ENCODE results near the gene AUTS2.

AUTS2 gene

DNA sequence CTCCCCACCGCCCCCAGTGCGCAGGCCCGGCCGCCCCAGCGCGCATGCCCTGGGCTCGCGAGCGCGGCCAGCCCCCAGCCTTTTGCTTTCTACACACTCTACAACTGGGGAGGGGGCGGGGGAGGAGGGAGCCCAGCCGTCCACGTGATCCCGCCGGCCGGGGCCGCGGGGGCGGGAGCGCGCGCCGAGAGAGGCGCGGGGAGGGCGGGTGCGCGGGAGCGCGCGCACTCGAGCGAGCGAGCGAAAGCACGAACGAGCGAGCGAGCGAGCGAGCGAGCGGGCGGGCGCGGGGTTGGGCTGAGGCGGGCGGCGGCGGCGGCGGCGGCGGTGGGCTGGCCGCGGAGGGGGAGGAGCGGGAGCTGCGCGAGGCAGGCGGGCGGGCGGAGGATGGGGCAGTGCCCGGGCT, at the start of gene AUTS2:
Gene AUTS2, plus strand, starts transcription at position 395 of the 406 bp plus-strand sequence. CDS start 1,179 bp downstream, outside the sequence.
- peak; percentile 67 for DNase-seq (ENCODE audit: low spot score)

DNA sequence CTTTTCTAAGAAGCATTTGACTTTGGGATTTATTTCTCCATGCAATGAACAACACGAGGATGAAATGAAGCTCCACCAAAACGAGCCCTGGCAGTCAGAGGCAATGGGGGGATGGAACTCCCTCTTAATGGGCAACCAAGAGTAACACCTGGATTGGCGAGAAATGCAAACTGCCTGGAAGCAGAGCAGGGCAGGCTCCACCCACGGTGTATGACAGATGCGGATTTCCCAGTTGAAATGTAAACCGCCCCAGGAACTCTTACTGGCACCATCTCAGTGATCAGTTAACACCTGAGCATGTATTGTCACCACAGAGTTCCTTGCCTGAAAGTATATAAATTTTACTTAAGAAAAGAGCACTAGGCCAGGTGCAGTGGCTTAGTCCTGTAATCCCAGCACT, 47.3 kb upstream of the AUTS2 start:
- DNase-seq (ENCODE audit: low spot score) = no peak

DNA sequence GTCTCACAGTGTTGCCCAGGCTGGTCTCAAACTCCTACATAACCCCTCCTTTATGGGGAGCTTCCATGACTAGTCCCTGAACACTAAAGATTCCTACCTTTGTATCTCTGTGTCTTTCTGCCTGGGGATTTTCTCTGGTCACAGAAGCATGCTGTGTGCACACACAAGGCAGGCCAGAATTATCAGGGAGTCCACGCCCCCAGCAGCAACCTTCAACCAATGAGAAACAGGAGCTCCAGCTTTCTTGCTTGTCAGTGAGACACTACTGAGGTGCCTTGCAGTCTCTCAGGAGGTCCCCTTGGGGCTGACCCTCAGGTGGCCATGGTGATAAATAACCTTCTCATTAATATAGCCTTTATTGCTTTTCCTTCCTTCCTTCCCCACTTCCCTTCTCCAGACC, 45.1 kb upstream of the AUTS2 start:
- DNase-seq (ENCODE audit: low spot score) = no peak

DNA sequence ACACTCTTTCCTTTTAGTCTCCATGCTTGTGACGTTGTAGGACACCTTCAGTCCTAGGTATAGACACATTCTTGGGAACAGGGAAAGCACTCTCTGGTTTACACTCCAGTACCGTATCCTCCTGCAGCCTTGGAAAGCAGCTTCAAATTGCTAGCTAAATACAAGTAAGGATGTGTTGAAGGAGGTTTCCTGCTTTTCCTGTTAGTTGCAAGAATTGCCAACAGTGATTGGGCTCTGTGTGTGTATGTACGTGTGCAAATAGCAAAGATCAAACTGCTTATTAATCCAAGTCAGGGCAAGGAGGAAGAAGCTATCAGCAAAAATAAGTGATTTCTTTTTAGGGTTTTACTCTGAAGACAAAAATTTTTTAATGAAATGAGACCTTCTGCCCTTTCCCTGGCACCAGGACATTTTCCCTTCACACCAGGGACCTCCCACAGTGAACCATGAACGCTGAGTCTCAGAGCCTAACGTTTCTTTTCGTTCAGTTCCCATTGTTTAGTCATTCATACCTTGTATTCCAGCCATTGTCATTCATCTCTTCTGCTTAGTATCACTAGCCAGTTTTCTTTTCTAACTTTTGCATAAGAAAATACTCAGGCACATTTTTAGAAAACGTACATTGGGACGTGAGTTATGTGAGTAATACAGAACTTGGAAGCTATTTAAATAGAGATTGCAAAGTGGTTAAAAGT, 36.9 kb upstream of the AUTS2 start:
- DNase-seq (ENCODE audit: low spot score) = no peak

DNA sequence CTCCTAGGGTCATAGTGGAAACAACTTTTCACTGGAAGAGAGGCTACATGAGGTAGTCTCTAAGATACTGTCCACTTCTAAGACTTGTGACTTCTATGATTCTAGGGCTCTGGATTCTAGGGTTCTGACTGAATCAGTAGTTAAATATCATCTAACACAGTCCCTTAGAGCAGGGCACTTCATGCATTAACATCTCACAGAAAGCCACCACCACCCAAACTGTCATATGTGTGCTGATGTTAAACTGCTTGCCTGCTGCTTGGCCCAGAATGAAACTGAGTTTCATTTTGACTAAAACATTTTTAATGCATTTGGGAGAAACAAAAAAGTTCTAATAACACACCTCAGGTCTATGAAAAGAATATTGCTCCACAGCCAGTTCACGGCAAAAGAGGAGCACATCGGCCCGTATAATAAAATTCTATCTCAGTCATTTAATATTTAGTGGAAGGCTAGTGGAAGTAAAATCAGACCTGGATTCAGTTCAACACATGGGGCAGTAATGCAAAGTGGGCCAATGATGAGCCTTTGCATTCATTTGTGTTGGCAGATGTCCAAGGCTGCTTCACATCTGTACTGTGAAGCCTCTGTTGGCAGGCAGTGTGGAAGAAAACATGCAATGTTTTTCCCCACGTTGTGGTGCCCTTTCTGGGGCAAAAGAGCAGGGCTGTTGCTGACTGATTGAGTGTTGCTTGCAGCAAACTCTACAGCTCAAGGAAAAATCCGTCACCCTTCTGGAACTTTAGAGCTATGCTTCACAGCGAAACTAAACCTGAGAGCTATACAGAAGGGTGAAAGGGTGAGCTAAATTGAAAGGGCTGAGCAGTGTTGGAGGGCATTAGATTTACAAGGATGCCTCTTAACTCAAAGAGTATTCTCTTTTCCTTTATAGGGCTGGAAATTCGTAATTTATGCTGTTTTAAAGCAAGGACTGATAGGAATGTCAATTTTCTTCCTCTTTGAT, 33.5 kb upstream of the AUTS2 start:
- DNase-seq (ENCODE audit: low spot score) = no peak

DNA sequence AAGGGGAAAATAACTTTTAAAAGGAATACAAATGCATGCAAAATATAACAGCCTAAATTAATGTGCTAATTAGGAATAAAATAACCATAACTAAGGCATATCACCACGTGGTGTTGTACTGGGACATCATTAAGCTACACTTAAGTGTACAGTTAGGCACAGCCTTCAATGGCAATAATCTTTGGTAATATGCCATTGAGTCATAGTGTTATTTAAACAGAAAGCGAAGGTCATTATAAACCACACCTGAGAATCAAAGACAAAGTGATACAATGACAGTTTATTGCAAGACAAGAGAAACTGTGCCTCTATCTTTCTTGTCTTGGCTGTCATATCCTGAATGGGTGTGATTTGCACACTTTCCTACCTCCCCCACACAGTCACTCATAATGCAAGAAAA, 30.5 kb upstream of the AUTS2 start:
- DNase-seq (ENCODE audit: low spot score) = no peak

DNA sequence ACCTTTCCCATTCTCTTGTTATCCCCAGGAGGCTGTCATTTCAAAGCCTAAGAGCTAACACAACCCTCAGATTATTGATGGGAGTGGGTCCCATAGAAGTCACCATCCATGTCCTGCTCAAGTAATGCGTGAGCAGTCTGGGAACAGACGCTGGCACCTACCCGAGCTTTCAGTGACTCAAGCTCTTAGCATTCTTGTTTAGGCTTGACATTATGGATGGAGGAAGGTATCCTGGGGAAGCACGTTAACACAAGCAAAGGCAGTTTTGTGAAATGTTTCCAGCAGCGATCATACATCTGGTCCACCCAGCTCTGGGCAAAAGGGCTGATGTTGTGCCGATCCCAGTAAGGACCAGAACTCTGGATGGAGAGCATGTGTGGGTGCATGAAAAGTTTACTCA, 30.0 kb upstream of the AUTS2 start:
- no peak for DNase-seq (ENCODE audit: low spot score)

DNA sequence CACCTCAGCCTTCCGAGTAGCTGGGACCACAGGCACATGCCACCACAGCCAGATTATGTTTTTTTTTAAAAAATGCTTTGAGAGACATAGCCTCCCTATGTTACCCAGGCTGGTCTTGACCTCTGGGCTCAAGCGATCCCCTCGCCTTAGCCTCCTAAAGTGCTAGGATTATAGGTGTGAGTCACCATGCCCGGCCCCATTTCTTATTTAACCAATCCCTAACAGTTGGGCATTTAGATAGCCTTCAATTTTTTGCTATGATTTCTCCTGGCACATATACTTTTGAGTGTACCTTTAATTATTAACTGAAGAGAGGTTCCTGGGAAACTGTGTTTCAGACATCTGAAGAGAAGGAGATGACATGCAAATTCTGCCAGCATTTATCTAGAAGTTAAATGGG, 22.6 kb upstream of the AUTS2 start:
- DNase-seq (ENCODE audit: low spot score) = no peak

DNA sequence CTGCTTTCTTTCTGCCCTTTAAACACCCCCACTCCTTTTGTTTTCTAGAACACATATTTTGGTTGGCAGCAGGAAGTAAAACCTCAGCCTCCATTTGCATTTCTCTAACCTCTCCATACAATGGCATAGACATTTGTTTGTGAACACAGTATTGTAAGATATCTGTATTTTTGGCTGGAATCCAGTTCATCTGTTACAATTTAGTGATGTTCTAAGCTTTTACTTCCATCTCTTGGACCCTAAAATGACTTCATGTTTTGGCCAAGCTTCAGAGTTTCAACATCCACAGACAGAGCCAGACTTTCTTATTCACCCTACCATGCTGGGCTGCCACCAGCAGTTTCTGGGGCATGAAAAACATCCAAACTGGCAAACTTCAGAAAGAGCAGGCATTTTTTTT, 21.1 kb upstream of the AUTS2 start:
- no peak for DNase-seq (ENCODE audit: low spot score)

DNA sequence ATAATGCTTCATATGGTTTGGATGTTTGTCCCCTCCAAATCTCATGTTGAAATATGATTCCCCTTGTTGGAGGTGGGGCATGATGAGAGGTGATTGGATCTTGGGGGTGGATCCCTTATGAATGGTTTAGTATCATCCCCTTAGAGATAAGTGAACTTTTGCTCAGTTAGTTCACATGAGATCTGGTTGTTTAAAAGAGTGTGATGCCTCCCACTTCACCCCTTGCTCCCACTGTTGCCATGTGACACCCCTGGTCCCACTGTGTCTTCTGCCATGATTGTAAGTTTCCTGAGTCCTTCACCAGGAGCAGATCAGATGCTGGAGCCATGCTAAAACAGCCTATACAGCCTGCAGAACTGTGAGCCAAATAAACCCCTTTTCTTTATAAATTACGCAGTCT, 13.1 kb upstream of the AUTS2 start:
- no peak for DNase-seq (ENCODE audit: low spot score)

DNA sequence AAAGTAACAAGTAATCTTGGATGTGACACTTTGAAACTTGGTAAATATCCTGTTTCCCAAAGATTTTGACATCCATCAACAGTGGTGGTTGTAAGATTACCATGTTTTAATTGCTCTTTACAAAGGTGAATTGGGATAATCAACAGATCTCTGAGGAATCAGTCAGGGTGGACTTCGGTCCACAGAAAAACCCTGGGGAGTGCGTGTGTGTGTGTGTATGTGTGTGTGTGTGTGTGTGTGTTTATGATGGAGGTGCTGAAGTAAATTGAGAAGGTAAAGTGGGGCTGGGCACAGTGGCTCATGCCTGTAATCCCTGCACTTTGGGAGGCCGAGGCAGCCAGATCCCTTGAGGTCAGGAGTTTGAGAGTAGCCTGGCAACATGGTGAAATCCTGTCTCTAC, 12.0 kb upstream of the AUTS2 start:
- DNase-seq (ENCODE audit: low spot score) = no peak

DNA sequence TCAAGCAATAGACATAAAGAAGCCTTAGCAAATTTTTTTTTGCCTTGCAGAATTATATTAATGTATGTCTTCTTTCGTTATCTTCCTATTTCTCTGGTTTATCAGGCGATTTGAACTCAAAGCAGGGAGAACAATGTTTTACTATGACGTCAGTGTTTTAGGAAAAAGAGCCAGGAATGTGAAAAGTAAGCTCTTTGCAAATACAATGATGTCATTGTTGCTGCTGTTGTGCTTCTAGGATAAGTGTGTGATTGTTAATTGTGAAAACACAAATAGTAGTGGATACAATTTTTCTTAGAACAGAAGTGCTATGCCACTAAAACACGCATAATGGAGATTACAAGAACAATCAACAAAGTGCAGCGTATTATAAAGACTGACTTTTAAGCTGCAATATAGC, 9.5 kb upstream of the AUTS2 start:
- no peak for DNase-seq (ENCODE audit: low spot score)

DNA sequence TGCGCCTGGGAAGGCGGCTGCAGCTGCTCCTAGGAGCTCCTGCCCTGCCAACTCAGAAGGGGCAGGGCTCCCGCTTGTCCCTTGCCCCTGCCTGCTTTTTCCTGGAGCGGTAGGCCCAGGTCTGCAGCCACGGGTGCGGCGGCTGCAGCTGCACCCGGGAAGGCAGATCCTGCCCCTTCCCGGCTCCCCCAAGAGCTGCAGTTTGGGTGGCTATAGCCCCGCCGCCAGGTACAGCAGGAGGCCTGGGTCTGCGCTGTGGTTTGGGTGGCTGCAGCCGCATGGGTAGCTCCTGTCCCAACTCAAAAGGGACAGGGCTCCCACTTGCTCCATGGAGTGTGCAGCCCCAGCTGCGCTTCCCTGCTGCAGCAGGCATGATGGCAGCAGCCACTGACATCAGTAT, 6.5 kb upstream of the AUTS2 start:
- DNase-seq (ENCODE audit: low spot score) = no peak

DNA sequence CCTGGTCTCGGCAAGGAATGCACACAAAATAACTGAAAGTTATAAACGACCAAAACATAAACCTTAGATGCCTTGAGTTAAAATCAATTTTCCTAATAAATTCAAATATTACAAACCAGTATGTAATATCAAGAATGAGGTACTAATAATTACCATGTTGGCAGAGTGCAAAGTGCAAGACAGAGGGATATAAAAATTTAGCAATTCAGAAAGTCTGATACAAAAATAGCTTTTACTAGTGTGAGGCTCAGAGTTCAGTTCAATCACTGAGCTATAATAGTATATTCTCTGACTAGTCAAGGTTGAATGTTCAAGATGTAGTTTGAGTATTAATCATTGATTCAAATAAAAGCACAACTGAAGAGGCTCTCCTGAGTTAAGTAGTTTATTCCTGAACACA, 4.8 kb upstream of the AUTS2 start:
- DNase-seq (ENCODE audit: low spot score) = no peak

DNA sequence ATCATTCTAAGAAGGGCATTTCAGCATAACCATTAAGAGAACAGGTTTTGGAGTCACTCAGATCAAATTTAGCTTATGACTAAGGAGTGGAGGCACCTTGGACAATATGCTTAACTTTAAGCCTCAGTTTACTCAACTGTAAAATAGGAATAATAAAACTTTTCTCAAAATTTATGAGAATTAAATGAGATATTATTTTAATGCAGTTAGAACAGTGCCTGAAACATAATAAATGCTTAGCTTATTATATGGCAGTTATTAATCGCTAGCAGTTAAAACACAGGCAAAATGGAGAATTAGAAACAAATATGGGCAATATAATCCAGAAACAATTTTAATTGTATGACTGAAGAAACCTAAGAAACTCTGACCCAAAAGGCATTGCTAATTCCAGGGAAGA, 2.9 kb upstream of the AUTS2 start:
- DNase-seq (ENCODE audit: low spot score) = no peak

DNA sequence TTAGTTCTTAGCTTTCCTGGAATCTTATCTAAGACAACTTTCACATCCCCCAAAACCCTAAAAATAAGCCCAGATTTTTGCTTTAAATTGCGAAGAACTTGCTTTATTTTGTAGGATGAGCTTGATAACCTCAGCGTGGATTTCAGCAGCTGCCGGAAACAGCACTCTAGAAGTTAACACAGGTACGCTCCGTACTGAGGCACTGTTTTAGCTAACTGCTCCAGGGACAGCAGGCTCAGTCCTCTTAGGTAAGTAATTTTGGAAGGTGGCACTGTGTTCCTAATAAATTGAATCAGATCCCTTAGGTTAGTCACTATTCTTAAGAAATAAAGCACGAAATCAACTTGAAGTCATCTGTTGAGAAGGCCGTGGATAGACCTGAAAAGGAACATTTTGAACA, 2.2 kb upstream of the AUTS2 start:
- DNase-seq (ENCODE audit: low spot score) = no peak

DNA sequence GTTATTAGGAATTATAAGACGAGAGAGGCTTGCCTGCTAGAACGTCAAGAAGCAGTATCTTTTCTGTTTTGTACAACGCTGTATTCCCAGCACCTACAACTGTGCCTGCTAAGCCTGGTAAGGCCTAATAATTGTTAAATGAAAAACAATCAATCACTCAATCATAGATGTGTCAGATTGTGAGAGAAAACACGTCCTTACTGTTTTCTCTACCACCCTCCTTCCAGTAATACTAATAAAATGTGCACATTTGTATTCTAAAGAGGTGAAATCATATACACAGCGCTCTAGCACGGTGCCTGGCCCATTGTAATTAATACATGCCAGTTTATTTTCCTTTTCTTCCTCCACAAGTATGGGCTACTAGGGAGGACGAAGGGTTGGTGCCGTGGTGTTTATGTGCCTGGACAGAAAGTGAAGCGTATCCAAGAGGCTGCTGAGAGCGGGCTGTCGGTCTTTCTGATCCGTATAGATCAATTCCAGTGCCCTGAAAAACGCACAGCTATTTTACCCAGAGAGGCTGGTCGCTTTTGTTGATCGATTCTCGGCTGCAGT, 1.5 kb upstream of the AUTS2 start:
- no peak for DNase-seq (ENCODE audit: low spot score)

DNA sequence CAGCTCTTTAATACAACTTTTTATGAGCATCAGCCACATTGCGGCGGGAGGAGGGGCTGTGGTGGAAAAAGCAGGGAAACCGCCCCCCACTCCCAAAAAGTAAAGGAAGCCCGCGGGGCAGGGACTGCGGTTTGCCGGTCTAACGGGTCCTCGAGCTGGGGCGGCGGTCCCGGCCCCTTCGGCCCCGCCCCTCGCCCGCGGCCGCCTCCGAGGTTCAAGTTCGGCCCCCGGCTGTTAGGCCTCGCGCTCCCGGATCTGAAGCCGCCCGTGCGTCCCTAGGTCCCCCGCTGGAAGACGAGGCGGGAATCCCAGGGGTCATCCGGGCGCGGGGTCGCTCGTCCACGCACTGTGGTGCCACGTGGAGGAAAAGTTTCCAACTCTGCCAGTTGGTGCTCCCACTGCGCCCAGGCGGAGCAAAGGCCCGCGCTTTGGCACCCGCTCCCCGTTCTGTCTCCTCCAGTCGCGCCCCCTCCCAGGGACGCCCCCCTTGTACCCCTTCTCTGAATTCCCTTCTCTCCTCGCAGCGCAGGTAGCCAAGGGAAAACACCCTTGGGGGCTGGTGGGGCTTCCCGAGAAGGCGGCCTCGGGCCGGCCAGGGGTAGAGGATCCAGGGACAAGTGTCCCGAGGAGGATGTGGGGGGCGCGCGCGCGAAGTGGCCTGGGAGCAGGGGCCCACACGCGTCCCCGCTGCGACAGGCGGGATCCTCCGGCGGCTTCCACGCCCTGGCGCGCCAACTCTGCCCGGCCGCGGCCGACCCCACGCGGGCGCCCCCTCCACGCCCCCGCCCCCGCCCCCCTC, 798 bp upstream of the AUTS2 start:
- no peak for DNase-seq (ENCODE audit: low spot score)

DNA sequence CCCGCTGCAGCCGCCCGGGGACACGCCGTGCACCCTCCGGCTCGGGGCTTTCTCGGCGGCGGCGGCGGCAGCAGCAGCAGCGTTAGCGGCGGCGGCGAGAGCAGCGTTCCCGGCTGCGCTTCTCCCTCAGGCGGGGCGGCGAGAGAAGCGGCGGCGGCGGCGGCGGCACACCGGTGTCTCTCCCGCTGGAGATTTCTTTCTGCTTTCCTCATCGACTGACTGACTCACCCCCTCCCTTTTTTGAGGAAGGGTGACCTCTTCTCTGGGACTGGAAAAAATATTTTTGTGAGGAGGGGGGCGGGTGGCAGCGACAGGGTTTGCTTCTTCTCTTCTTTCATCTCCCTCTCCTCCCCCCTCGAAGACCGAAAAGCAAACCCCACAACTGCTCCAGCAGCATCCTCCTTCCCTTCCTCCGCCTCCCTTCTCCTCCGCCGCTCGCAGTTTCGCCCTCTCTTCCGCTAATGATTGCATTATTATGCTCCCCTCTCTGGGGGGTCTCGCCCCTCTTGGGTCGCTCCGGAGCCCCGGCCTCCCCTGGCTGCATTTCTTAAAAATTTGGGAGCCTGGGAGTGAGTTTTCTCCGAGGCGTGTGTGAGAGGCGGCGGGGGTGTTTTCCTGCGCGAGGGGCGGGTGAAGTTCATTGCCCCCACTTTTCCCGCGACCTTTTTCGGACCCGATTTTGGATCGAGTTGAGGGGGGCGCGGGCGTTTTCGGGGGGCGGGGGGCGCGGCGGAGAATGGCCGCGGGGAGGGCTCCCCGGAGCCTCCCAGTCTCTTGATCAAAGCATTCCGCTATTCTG, 411 bp downstream of the AUTS2 start:
- peak; percentile 40 for DNase-seq (ENCODE audit: low spot score)

DNA sequence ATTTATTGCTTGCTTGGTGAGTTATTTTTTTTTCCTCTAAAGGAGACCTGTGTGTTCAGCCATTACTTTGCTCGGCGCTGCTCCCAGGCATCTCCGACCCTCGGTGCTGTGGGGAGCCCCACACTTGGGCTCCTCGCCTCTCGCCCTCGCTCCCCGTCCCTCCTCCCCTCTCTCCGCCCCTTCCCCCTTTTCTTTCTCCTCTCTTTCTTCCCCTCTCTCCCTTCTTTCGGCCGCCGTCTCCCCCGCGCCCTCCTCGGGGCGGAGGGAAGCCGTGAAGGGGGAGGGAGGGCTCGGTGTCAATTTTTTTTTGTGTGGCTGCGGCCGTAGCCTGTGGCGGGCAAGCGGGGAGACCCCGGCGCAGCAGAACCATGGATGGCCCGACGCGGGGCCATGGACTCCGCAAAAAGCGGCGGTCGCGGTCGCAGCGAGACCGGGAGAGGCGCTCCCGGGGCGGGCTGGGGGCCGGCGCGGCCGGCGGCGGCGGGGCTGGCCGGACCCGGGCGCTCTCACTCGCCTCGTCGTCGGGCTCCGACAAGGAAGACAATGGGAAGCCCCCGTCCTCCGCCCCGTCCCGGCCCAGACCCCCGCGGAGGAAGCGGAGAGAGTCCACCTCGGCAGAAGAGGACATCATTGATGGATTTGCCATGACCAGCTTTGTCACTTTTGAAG, 1.1 kb downstream of the AUTS2 start:
- peak; percentile 19 for DNase-seq (ENCODE audit: low spot score)

All from kidney capillary endothelial cell (primary cell).